ENCODE measurements around the gene PCDHGA10. TPM values are rescaled to one million over a fixed set of nuclear protein-coding genes. Genes with fewer than 3 reads are reported as not detected.

Gene PCDHGA10
- total RNA-seq, 1 experiment from 2014 or later, result 0.69 TPM

GRCh38 chr5:141439411-141440141, 26.8 kb downstream of the PCDHGA10 start:
- in situ Hi-C loops (cut with HindIII; ENCODE audit: low pct_unique_long_range_greater_than_20kb, low sequenced_read_pairs) (no loop called here), intact Hi-C loops (cut with micrococcal nuclease; ENCODE audit: unreplicated experiment) (no loop called here)
- H3K27ac ChIP-seq (ENCODE audit: low read length), result no peak overlapping the region
- no peaks in the 10 kb centered on the region for H3K36me3 ChIP-seq (ENCODE audit: control insufficient read depth, insufficient read depth, low read length)
- ChIA-PET CTCF (interaction anchor here (0.6 kb wide), 1 partner anchor 26 kb away, joined by 3 read pairs; no protein-coding TSS in a partner anchor), POLR2A (no interaction called here)
- H3K27me3 ChIP-seq (ENCODE audit: control insufficient read depth, insufficient read depth, low read length), result no peaks in the 10 kb centered on the region
- ATAC-seq, result no peak
- no peaks in the 10 kb centered on the region for H3K4me1 ChIP-seq (ENCODE audit: control insufficient read depth, insufficient read depth, low read length)
- no TSS peak for BruUV-seq (replicated peaks)
- no peak for DNase-seq (ENCODE audit: low read depth, low spot score)
- no peaks in the 10 kb centered on the region; the same call in 1 of the 2 replicates for H3K9me3 ChIP-seq (ENCODE audit: control insufficient read depth, insufficient read depth, low read depth, low read length)
- TF ChIP-seq REST (IDR thresholded peaks at IDR 0.05; ENCODE audit: insufficient read depth in 1 of 2, low read depth in 2 of 2, low read length in 1 of 2) (no peak), SIN3A (IDR thresholded peaks at IDR 0.05; ENCODE audit: borderline replicate concordance, insufficient read depth, low read depth, low read length) (no peak), CTCF (IDR thresholded peaks at IDR 0.05) (no peak), POLR2AphosphoS5 (IDR thresholded peaks at IDR 0.05; ENCODE audit: low read depth, low read length) (no peak), TCF7L2 (IDR thresholded peaks at IDR 0.05; ENCODE audit: low read depth, low read length) (no peak)
- H3K4me3 ChIP-seq (ENCODE audit: low read depth in 2 of 2, low read length in 2 of 2), result no peak overlapping the region

GRCh38 chr5:141440341-141440740, 27.6 kb downstream of the PCDHGA10 start:
- H3K9me3 ChIP-seq (ENCODE audit: control insufficient read depth, insufficient read depth, low read depth, low read length), result no peaks in the 10 kb centered on the region; the same call in 1 of the 2 replicates
- ChIA-PET POLR2A (no interaction called here), CTCF (no interaction called here)
- no peak for DNase-seq (ENCODE audit: low read depth, low spot score)
- H3K4me1 ChIP-seq (ENCODE audit: control insufficient read depth, insufficient read depth, low read length), result no peaks in the 10 kb centered on the region
- no peaks in the 10 kb centered on the region for H3K27me3 ChIP-seq (ENCODE audit: control insufficient read depth, insufficient read depth, low read length)
- no peaks in the 10 kb centered on the region for H3K36me3 ChIP-seq (ENCODE audit: control insufficient read depth, insufficient read depth, low read length)
- no peak for ATAC-seq
- H3K4me3 ChIP-seq (ENCODE audit: low read depth in 2 of 2, low read length in 2 of 2), result no peak overlapping the region
- in situ Hi-C loops (cut with HindIII; ENCODE audit: low pct_unique_long_range_greater_than_20kb, low sequenced_read_pairs) (no loop called here), intact Hi-C loops (cut with micrococcal nuclease; ENCODE audit: unreplicated experiment) (no loop called here)
- no peak overlapping the region for H3K27ac ChIP-seq (ENCODE audit: low read length)
- no TSS peak for BruUV-seq (replicated peaks)
- TF ChIP-seq REST (IDR thresholded peaks at IDR 0.05; ENCODE audit: insufficient read depth in 1 of 2, low read depth in 2 of 2, low read length in 1 of 2) (no peak), SIN3A (IDR thresholded peaks at IDR 0.05; ENCODE audit: borderline replicate concordance, insufficient read depth, low read depth, low read length) (no peak), CTCF (IDR thresholded peaks at IDR 0.05) (no peak), POLR2AphosphoS5 (IDR thresholded peaks at IDR 0.05; ENCODE audit: low read depth, low read length) (no peak), TCF7L2 (IDR thresholded peaks at IDR 0.05; ENCODE audit: low read depth, low read length) (no peak)
